ENCODE data around the gene RPL19.
"Not testable (repeated sequence)": the region's sequence is repeated elsewhere in the genome, so short reads cannot be mapped to it uniquely, and the experiment has no call there.

RPL19 gene

DNA sequence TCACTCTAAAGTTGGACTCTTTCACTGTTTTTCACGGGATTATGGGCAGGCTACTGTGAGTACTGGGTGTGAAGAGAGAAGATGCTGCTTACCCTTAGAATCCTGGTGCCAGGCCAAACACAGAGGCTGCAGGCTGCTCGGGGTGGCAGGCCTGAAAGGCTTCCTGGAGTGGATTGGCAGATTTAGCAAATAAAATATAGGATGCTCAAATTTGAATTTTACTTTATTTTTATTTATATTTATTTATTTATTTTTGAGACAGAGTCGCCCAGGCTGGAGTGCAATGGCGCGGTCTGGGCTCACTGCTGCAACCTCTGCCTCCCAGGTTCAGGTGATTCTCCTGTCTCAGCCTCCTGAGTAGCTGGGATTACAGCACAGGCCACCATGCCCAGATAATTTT lies 40.5 kb downstream of the RPL19 start:
- TF ChIP-seq, protein P1, sequence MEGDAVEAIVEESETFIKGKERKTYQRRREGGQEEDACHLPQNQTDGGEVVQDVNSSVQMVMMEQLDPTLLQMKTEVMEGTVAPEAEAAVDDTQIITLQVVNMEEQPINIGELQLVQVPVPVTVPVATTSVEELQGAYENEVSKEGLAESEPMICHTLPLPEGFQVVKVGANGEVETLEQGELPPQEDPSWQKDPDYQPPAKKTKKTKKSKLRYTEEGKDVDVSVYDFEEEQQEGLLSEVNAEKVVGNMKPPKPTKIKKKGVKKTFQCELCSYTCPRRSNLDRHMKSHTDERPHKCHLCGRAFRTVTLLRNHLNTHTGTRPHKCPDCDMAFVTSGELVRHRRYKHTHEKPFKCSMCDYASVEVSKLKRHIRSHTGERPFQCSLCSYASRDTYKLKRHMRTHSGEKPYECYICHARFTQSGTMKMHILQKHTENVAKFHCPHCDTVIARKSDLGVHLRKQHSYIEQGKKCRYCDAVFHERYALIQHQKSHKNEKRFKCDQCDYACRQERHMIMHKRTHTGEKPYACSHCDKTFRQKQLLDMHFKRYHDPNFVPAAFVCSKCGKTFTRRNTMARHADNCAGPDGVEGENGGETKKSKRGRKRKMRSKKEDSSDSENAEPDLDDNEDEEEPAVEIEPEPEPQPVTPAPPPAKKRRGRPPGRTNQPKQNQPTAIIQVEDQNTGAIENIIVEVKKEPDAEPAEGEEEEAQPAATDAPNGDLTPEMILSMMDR (IDR thresholded peaks at IDR 0.05; ENCODE audit: insufficient read depth, low read depth, low read length, missing control alignments) = no peak

DNA sequence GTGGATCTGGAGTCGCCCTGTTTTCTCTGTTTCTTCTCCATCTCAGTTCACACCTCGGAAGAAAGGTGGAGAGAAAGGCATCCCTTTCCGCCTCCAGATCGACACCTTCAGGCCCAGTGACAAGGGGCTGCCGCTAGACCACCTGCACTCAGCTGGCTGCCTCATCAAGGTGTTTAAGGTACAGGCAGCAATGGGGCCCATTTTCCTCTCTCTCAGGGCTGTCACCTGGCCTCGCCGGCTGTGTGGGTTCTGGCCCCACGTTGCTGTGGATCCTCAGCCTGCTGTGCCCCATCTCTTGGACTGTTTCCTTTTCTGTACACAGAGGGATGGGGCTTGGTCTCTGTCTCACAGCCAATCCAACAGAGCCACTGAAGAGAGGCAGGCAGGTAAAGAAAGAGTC lies 43.1 kb downstream of the RPL19 start:
- DNase-seq (ENCODE audit: low read depth) = no peak
- TF ChIP-seq, protein P1 (IDR thresholded peaks at IDR 0.05; ENCODE audit: insufficient read depth, low read depth, low read length, missing control alignments) = no peak

More for the DNA sequence above, 40.5 kb downstream of the RPL19 start:
- DNase-seq (ENCODE audit: low read depth) = no peak
- H3K4me3 ChIP-seq (ENCODE audit: low read depth, low read length) = no peak overlapping the region

DNA sequence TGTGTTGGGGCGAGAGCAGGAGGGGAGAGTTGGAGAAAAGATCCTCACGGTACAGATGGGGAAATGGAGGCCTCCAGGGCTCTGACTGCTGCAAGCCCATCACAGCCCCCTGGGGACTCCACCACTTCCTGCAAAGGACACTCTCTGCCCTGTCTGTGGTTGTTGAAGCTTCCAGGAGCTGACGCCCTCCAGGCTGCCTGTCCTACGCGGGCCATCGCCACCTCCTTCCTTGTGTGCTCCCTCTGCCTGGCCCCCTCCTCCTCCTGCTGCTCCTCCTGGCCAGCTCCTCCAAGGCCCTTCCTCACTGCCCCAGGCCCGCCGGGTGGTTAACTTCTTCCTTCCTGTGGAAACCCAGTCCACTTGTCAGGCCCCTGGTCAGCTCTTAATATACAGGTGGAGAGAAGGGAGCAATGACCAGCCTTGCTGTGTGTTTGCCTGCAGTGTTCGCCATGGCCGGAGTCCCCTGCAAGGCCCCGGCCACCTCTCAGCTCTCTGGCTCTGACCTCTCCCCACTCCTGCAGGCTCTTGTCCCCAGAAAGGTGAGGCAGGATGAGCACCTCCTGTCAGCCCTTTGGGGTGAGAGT lies 44.0 kb downstream of the RPL19 start:
- TF ChIP-seq, protein P1 (IDR thresholded peaks at IDR 0.05; ENCODE audit: insufficient read depth, low read depth, low read length, missing control alignments) = no peak
- no peak overlapping the region for H3K4me3 ChIP-seq (ENCODE audit: low read depth, low read length)
- peak; percentile 46 for DNase-seq (ENCODE audit: low read depth)

More for the DNA sequence above, 43.1 kb downstream of the RPL19 start:
- no peak overlapping the region for H3K4me3 ChIP-seq (ENCODE audit: low read depth, low read length)

- no peak overlapping the region for H3K4me3 ChIP-seq (ENCODE audit: low read depth, low read length)
- TF ChIP-seq, protein P1 (IDR thresholded peaks at IDR 0.05; ENCODE audit: insufficient read depth, low read depth, low read length, missing control alignments) = peak; percentile 96
- DNase-seq (ENCODE audit: low read depth) = peak; percentile 89
Observed at GRCh38 chr17:39244600-39245570, 44.8 kb downstream of the RPL19 start.

GRCh38 chr17:39246274-39246673 lies 46.2 kb downstream of the RPL19 start:
- no peak for DNase-seq (ENCODE audit: low read depth)
- TF ChIP-seq, protein P1 (IDR thresholded peaks at IDR 0.05; ENCODE audit: insufficient read depth, low read depth, low read length, missing control alignments) = no peak
- no peak overlapping the region for H3K4me3 ChIP-seq (ENCODE audit: low read depth, low read length)

DNA sequence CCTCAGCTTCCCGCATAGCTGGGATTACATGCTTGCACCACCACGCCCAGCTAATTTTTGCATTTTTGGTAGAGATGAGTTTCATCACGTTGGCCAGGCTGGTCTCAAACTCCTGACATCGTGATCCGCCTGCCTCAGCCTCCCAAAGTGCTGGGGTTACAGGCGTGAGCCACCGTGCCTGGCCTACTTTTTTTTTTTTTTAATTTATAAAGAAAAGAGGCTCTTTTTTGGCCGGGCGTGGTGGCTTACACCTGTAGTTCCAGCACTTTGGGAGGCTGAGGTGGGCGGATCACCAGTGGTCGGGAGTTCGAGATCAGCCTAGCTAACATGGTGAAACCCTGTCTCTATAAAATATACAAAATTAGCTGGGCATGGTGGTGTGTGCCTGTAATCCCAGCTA lies 50.0 kb downstream of the RPL19 start:
- H3K4me3 ChIP-seq (ENCODE audit: low read depth, low read length); DNase-seq (ENCODE audit: low read depth): not testable (repeated sequence)

- no peak for DNase-seq (ENCODE audit: low read depth)
- TF ChIP-seq, protein P1 (IDR thresholded peaks at IDR 0.05; ENCODE audit: insufficient read depth, low read depth, low read length, missing control alignments) = no peak
- H3K4me3 ChIP-seq (ENCODE audit: low read depth, low read length) = no peak overlapping the region
Observed at GRCh38 chr17:39251997-39252396, 51.9 kb downstream of the RPL19 start.
